Right ventricle myocardium superior (tissue), 1 donor: ENCODE measurements around the gene SGSM1. TPM values are rescaled to one million over a fixed set of nuclear protein-coding genes. Genes with fewer than 3 reads are reported as not detected.

Source experiments
- ATAC-seq: fragments of 200-7000 bp; cut with Tn5 transposase; one replicate; pipeline ENCODE4 v1.9.1; 2020; ENCODE audit warnings: mild to moderate bottlenecking; ENCODE audit not compliant: poor library complexity
- DNase-seq: peaks from one replicate; pipeline ENCODE4 v3.0.0-alpha.2; 2020
- intact Hi-C: fragments of 100-400 bp; cut with DNase I; formaldehyde crosslinking; loops from one replicate; pipeline ENCODE4 v1.11.2; 2022
- long read RNA-seq: library from polyadenylated mRNA; unstranded; transcript quantifications from one replicate; pipeline ENCODE4 v2.0.0, GENCODE V29; 2021
- total RNA-seq: library from RNA; stranded (reverse); fragmentation: NEBNext Ultra II Directional; extraction: Animal tissue kit (Norgen Biotek cat#: 25700); gene quantifications from one replicate; pipeline ENCODE4 v1.2.1, GENCODE V29; 2021
- donor health status: DM: no; HTN: yes; CAD: no; lungs with severe emphysema.

SGSM1 gene, protein sequence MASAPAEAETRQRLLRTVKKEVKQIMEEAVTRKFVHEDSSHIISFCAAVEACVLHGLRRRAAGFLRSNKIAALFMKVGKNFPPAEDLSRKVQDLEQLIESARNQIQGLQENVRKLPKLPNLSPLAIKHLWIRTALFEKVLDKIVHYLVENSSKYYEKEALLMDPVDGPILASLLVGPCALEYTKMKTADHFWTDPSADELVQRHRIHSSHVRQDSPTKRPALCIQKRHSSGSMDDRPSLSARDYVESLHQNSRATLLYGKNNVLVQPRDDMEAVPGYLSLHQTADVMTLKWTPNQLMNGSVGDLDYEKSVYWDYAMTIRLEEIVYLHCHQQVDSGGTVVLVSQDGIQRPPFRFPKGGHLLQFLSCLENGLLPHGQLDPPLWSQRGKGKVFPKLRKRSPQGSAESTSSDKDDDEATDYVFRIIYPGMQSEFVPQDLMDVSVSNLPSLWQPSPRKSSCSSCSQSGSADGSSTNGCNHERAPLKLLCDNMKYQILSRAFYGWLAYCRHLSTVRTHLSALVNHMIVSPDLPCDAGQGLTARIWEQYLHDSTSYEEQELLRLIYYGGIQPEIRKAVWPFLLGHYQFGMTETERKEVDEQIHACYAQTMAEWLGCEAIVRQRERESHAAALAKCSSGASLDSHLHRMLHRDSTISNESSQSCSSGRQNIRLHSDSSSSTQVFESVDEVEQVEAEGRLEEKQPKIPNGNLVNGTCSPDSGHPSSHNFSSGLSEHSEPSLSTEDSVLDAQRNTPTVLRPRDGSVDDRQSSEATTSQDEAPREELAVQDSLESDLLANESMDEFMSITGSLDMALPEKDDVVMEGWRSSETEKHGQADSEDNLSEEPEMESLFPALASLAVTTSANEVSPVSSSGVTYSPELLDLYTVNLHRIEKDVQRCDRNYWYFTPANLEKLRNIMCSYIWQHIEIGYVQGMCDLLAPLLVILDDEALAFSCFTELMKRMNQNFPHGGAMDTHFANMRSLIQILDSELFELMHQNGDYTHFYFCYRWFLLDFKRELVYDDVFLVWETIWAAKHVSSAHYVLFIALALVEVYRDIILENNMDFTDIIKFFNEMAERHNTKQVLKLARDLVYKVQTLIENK
- total RNA-seq: 9.2 TPM
- long read RNA-seq, full-length matches to known transcripts: 7 of 25 reads
- long read RNA-seq, partial matches to known transcripts: 11 of 25 reads
- long read RNA-seq, other reads (novel, unspliced or antisense): 7 of 25 reads

DNA sequence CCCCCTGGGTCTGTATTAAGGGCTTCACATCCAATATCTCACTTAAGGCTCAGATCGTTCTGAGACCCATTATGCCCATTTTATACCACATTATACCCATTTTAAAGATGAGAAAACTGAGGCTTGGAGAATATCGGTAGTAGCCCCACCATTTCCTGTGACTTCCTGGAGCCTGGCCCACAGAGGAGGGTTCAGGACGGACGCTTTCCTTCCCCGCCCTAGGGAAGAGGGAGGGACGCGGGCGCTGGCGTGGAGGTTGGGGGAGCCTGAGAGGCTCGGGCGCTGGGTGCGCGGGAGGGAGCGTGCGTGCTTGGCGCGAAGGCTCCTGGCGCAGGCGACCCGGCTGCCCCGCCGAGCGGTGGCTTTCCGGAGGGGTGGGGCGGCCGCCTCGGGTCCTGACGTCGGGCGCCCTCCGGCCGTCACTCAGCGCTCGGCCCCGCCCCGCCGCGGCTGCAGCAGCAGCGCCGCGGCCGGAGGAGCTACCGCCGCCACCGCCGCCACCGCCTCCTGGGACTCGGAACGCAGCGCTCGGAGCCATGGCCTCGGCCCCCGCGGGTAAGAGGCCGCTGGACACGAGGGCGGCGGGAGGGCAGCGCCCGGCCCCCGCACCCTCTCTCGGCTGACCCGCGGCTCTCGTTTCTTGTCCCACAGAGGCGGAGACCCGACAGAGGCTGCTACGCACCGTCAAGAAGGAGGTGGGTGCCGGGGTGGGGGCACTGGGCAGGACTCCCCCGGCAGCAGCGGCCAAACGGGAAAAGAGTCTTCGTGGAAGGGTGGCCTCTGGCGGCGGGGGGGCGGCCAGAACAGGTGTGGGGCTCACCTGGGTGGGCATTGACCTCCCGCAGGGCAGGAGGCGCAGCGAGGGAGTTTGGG lies at the start of gene SGSM1:
SGSM1 (plus strand) TSS at position 422 of the 873 bp plus-strand sequence; CDS start at position 537, 115 bp downstream.
- peak; percentile 89 for DNase-seq
- peak; percentile 94 for ATAC-seq
- intact Hi-C loops: no loop called here

DNA sequence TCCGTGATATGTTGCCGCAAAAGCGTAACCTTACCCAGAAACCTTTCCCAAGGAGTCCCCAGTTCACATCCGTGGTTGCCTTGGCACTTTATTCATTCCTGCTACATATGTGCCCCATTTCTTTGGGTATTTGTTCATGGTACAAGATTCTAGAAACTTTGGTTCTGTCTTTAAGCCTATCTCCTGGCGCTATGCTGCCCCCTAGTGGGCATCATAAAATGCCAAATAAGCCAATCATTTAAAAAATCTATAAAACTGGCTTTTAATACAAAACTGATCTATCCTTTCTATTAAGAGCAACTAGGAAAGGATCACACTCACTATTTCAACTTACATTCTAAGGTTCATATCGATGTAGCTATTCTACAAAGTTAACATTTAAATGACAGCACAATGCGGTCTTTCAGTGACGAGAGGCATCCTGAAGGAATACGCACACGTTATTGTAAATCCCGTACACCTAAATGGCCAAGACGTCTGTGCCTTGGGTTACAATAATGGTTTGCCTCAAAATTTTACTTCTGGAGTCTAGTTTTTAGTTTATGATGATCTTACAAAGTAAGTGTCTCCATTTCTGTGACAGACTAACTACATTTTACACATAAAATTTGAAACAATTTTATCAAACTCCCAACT lies 47.7 kb upstream of the SGSM1 start:
- DNase-seq: no peak
- peak; percentile 45 for ATAC-seq
- intact Hi-C loops: loop anchor here (10.0 kb wide), 1 partner anchor 113 kb away; no protein-coding TSS in a partner anchor

DNA sequence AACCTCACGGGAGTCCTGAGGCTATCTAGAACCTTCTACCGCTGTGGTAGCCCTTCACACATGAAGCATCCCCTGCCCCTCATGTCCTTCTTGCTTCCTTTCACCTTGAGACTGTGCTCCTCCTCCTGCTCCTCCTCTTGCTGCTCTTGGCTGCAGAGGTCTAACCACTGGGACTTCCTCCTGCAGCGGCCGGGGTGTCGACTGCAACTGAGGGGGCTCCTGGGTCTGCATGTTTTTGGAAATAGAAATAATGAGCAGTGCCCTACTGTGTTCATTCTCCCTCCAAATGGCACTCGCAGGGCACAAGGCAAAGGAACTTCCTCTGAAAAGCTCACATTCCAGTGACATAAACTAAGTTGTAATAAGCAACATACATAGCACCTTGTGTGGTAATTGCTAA lies 46.2 kb upstream of the SGSM1 start:
- DNase-seq (no peak), ATAC-seq (no peak)
- intact Hi-C loops: loop anchor here (10.0 kb wide), 2 partner anchors 115 to 295 kb away; no protein-coding TSS in a partner anchor

DNA sequence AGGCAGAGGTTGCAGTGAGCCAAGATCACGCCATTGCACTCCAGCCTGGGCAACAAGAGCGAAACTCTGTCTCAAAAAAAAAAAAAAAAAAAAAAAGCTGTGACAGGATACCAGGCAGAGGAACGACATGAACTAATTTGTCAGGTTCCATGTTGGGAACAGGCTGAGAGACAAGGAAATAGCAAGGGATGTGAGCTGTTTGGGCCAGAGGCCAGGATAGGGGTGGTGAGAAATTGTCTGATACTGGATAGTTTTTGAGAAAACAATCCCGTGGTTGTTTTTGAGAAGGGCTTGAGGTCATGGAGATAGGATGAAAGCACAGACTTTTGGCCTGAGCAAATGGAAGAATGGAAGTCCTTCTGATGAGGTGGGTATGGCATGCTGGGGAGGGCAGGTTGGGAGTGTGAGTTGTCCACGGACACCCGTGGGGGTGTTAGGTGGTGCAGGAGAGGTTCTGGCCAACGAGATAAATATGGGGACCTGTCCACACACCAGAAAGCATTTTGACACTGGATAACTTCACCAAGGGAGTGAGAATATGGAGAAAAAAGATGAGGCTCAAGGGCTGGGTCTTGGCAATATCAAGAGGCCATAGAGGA lies 45.2 kb upstream of the SGSM1 start:
- DNase-seq (no peak), ATAC-seq (no peak)
- intact Hi-C loops: loop anchor here (10.0 kb wide), 1 partner anchor 294 kb away; no protein-coding TSS in a partner anchor

DNA sequence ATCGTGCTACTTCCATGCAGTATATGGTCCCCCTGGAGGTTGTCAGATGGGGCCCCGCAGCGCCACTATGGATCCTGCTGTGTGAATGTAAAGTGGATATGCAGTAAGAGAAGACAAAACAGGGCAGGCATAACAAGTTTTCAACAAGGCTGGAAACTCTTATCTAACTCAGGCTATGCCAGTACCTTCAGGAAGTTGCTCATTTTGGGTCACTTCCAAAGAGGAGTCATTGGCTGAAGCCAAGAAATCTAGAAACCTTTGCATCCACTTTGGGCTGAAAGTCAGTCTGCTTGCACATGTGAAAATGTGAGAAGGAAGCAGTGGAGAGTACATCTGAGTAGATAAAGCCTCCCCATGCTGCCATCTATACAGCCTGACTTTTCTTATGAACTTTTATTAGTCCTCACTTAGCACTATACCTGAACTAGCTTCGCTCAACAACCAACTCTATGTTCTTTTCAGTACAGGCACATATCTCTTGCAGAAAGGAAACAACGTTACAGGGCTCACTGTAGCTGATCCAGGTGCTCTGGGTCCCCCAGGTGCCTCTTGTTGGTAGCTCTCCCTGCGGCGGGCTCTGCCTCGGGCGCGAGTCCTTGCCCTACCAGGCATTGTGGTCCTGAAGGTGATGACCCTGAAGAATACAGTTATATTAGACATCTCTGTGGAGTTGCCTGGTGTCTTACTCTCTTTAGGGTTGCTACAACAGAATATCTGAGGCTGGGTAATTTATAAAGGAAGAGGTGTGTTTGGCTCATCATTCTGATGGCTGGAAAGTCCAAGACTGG lies 43.9 kb upstream of the SGSM1 start:
- intact Hi-C loops: loop anchor here (10.0 kb wide), 1 partner anchor 293 kb away; no protein-coding TSS in a partner anchor
- no peak for DNase-seq
- ATAC-seq: no peak

DNA sequence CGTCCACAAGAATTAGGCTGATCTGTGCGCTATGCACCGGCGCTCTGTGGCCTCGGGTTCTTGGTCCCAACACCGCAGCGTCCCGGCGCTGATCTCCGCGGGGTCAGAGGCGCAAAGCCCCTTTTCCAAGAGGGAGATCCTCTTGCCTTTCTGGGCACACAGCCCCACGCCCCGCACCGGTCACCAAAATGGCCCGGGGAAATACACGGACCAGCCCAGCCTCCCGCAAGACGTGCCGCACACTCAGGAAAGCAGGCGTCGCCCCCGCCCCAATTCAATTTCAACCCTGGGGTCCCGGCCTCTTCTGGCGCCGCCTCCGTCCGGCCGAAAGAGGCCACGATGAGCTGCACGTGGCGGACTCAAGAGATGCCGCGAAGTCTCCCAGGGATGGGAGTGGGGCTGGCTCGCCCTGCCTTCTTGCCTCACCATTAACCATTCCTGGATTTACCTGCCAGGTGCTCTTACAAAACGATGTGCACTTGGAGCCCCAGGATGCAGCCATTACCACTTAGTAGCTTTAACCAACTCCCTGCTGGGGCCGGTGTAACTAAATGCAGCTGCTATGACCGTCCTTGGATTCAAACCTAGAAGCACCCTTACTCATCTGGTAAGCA lies 42.0 kb upstream of the SGSM1 start:
- no peak for DNase-seq

DNA sequence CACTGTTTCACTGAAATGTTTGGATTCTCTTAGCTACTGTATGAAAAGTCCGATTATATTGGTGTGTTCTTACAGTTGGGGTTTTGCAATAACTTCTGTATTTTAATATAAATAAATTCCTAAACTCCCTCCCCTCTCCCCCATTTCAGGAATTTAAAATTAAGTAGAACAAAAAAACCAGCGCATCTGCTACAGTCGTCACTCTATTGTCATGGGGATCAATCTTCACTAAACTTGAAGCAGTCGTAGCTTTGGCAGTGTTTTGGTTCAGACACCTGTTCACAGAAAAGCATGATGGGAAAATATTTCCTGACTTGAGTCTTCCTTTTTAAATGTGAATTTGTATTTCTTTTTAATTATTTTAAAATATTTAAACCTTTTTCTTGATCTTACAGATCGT lies 40.8 kb upstream of the SGSM1 start:
- intact Hi-C loops: loop anchor here (10.0 kb wide), 1 partner anchor 290 kb away; no protein-coding TSS in a partner anchor
- ATAC-seq: no peak
- DNase-seq: no peak

More for the DNA sequence above, 42.0 kb upstream of the SGSM1 start:
- intact Hi-C loops: loop anchor here (10.0 kb wide), 1 partner anchor 291 kb away; no protein-coding TSS in a partner anchor
- ATAC-seq: no peak

DNA sequence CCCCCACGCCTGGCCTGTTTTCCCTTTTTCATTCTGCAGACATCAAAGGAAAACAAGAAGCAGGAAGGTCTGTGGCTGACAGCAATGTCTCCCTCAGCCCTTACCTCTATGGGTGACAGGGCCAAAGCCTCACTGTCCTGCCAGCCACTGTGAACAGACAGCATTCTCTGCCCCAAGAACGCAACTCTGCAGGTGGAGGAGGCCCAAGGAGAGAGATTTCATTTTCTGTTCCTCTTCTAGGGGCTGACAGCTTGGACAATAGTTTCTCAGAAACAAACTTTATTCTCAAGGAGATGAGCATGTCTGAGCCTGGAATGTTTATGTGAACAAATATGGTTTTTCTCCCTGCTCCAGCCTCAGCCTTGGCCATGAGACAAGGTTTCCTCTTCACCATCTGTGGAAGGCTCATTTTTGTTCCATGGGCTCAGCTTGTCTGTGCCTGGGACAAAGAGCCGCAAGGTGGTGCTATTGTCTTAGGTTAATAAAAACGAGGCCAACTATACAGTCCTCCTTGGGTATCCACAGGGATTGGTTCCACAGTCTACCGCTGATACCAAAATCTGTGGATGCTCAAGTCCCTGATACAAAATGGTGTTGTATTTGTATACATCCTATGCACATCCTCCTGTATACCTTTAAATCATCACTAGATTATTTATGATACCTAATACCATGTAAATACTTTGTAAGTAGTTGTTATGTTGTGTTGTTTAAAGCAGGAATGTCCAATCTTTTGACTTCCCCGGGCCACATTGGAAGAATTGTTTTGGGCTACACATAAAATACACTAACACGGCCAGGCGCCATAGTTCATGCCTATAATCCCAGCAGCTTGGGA lies 37.3 kb upstream of the SGSM1 start:
- intact Hi-C loops: loop anchor here (10.0 kb wide), 1 partner anchor 286 kb away; no protein-coding TSS in a partner anchor
- peak; percentile 84 for ATAC-seq
- DNase-seq: peak; percentile 57

DNA sequence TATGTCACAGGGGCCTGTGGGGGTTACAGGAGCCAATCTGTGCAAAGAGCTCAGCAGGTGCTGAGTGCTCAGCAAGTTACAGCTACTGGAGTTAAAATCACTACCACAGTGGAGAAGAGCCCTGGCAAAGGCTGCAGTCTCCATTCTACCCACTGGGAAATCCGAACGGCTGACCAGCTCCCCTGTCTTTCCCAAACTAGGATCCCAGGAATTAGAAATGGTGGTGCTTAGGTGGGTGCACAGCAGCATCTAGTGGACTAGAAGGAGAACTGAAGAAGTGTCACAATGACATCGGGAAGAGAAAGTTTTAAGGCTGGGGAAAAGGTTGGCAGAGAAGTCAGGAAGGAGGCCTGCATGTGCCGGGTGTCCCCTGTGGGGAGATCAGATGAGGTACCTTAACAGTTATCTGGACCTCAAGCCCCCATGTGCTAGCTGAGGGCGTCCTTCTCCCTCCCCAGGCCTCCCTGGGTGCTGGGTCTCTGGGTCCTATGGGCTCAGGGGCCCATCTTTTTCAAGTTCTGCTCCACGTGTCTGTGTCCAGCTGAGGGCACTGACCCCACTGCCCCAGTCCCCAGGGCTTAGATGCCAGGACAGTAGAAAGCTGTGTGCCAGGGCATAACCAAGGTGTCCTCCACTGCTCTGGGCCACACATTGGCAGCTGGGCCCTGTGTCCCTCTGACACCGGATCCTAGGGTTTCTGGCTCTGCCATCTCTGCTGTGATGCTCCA lies 33.4 kb upstream of the SGSM1 start:
- intact Hi-C loops: no loop called here
- ATAC-seq: no peak
- no peak for DNase-seq

DNA sequence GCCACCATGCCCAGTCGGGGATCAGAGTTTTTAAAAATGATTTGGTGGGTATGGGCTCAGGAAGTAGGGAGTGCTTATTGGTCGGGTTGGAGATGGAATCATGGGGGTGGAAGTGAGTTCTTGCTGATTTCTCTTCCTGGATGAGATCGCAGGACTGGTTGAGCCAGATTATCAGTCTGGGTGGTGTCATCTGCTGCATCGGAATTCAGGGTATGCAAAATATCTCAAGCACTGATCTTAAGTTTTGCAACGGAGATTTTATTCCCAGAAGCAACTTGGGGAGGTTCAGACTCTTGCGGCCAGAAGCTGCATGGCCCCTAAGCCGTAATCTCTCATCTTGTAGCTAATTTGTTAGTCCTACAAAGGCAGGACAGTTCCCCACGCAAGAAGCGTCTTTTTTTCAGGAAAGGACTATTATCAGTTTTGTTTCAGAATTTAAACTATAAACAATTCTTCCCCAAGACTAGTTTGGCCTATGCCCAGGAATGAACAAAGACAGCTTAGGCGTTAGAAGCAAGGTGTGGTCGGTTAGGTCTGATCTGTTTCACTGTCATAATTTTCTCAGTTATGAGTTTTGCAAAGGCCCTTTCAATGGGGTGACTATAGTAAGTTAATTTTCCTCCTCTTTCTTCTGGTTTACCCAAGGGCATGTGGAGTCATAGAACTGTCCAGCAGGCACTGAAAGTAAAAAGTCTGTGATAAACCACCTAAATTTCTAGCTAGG lies 30.1 kb upstream of the SGSM1 start:
- ATAC-seq (no peak), DNase-seq (no peak)
- intact Hi-C loops: no loop called here

DNA sequence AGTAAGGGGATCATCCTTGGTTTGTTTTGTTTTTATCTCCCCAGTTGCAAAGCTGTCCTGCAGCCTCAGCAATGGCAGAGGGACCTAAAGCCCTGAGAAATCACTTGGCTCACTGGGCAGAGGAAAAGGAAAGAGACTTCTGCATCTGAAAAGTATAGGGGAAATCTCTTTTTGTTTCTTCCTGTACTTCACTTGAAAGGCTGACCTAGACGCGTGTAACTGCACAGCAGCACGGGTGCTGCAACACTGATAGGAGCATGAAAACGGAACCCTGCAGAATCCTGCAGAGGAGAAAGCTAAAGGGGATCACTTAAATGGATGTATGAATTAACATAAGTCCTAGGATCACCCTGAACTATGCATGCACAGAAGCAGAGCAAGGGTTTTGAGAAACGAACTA lies 29.5 kb upstream of the SGSM1 start:
- DNase-seq (no peak), ATAC-seq (no peak)
- intact Hi-C loops: no loop called here

DNA sequence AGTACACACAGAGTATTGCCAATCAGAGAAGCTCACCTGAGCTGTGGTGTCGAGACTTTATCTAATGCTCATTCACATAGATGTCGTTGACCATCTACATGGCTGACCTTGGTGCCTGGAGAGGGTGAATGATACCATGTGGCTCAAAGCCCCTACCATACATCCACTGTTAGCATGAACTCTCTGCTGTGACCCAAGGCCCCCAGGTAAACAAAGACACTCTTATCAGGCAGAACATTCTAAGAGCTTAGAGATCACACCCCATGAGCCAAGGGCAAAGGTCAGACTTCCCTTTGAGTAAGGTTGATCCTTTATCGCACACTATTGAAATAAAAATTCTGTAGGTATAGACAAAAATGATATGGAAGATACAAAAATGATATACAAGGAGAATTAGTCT lies 16.5 kb upstream of the SGSM1 start:
- ATAC-seq (no peak), DNase-seq (no peak)
- intact Hi-C loops: no loop called here

DNA sequence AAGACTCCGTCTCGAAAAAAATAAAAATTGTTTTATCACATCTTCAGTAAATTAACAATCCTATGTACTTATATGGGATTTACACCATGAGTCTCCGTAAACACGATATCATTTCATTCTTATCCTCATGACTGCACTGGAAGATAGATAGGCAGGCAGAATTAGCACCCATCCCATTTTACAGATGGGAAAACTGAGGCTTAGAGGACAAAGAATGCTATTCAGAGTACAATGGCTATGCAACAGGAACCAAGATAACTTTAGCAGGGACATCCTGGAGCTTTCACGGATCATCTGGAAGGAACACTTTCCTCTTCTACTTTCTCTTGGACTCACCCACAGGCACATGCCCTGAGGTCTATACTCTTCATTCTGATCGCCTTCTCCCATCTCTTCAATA lies 14.6 kb upstream of the SGSM1 start:
- DNase-seq (no peak), ATAC-seq (no peak)
- intact Hi-C loops: no loop called here

DNA sequence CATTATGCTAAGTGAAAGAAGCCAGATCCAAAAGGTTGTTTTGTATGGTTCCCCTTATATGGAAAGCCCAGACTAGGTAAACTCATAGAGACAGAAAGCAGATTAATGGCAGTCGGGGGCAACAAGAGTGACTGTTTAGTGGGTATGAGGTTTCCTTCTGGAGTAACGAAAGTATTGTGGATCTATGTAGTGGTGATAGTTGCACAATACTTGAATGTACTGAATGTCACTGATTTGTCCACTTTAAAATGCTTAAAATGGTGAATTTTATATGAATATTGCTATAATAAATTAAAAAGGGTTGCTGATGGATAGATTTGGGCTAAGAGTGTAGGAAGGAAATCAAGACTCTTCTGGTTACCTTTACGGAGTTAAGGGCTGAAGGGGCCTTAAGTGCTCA lies 10.0 kb upstream of the SGSM1 start:
- intact Hi-C loops: no loop called here
- DNase-seq (no peak), ATAC-seq (no peak)
